IMR-90 (cell line): ENCODE measurements around the gene ARRDC3. TPM values are rescaled to one million over a fixed set of nuclear protein-coding genes. Genes with fewer than 3 reads are reported as not detected.

Source experiments
- ATAC-seq: fragments of 200-7000 bp; cut with Tn5 transposase; 2 replicates; pipeline ENCODE4 v1.9.1; 2020; ENCODE audit warnings: low read depth, mild to moderate bottlenecking, moderate library complexity
- BruUV-seq: library from RNA; stranded (reverse); fragments of 400-500 nt; replicated peaks from 2 replicates; lab custom pipeline; 2021; lab: Mats Ljungman, UMichigan
- CTCF ChIA-PET: fragments of 300-600 bp; formaldehyde crosslinking; extraction: SDS; loops from one replicate; lab custom pipeline; 2021; ENCODE audit warnings: antibody characterized with exemption; lab: Yijun Ruan, JAX
- POLR2A ChIA-PET: fragments of 300-600 bp; sonication (Branson Sonifier 250); formaldehyde crosslinking; loops from one replicate; lab custom pipeline; 2022; ENCODE audit warnings: antibody characterized with exemption; ENCODE audit not compliant: unreplicated experiment; lab: Charles Lee
- DNase-seq: peaks from one replicate; pipeline ENCODE4 v3.0.0; 2013
- H2AFZ ChIP-seq: replicated peaks from 2 replicates; pipeline ENCODE3; 2013; ENCODE audit warnings: low read length, mild to moderate bottlenecking; ENCODE audit not compliant: poor library complexity
- H2AK5ac ChIP-seq: 2 replicates; pipeline ENCODE4 v1.6.1; 2013; ENCODE audit warnings: low read depth, low read length, inconsistent platforms
- H2AK9ac ChIP-seq: replicated peaks from 2 replicates; pipeline ENCODE3; 2013; ENCODE audit warnings: mild to moderate bottlenecking, low read depth, low read length, moderate library complexity; ENCODE audit not compliant: poor library complexity
- H2BK120ac ChIP-seq: 2 replicates; pipeline ENCODE4 v1.6.1; 2013; ENCODE audit warnings: low read depth, low read length, inconsistent platforms
- H2BK15ac ChIP-seq: 3 replicates; pipeline ENCODE4 v1.6.1; 2013; ENCODE audit warnings: low read depth, low read length, inconsistent platforms
- H2BK20ac ChIP-seq: 2 replicates; pipeline ENCODE4 v1.6.1; 2013; ENCODE audit warnings: low read depth, mild to moderate bottlenecking, inconsistent platforms, low read length, moderate library complexity
- H2BK5ac ChIP-seq: 2 replicates; pipeline ENCODE4 v1.6.1; 2013; ENCODE audit warnings: mild to moderate bottlenecking, low read depth, low read length, inconsistent platforms; ENCODE audit not compliant: poor library complexity, severe bottlenecking
- H3K14ac ChIP-seq: replicated peaks from 2 replicates; pipeline ENCODE4 v1.6.1; 2013; ENCODE audit warnings: low read depth, low read length, inconsistent platforms
- H3K18ac ChIP-seq: 2 replicates; pipeline ENCODE4 v1.6.1; 2013; ENCODE audit warnings: low read depth, low read length, control low read depth
- H3K23ac ChIP-seq: 2 replicates; pipeline ENCODE4 v1.6.1; 2013; ENCODE audit warnings: low read depth, low read length, inconsistent platforms
- H3K27ac ChIP-seq: 2 replicates; pipeline ENCODE4 v1.5.1; 2013; ENCODE audit warnings: mild to moderate bottlenecking, control low read depth, low read length; ENCODE audit not compliant: insufficient read depth
- H3K27me3 ChIP-seq: 2 replicates; pipeline ENCODE4 v1.6.1; 2013; ENCODE audit warnings: low read length; ENCODE audit not compliant: control insufficient read depth, insufficient read depth
- H3K36me3 ChIP-seq: 2 replicates; pipeline ENCODE4 v1.6.1; 2013; ENCODE audit warnings: low read length, mixed read lengths; ENCODE audit not compliant: control insufficient read depth, insufficient read depth
- H3K4ac ChIP-seq: 2 replicates; pipeline ENCODE4 v1.6.1; 2013; ENCODE audit warnings: low read depth, low read length, inconsistent platforms
- H3K4me1 ChIP-seq: 2 replicates; pipeline ENCODE4 v1.6.1; 2013; ENCODE audit warnings: low read length, mixed read lengths; ENCODE audit not compliant: control insufficient read depth, insufficient read depth
- H3K4me2 ChIP-seq: 2 replicates; pipeline ENCODE4 v1.6.1; 2013; ENCODE audit warnings: low read depth, mild to moderate bottlenecking, control low read depth, low read length, moderate library complexity
- H3K4me3 ChIP-seq: 2 replicates; pipeline ENCODE4 v1.5.1; 2013; ENCODE audit warnings: low read depth, mild to moderate bottlenecking, control low read depth, low read length, moderate library complexity; ENCODE audit not compliant: insufficient read depth
- H3K56ac ChIP-seq: 2 replicates; pipeline ENCODE4 v1.6.1; 2013; ENCODE audit warnings: low read length, inconsistent platforms; ENCODE audit not compliant: insufficient read depth; ENCODE audit errors: extremely low read depth
- H3K79me1 ChIP-seq, 2 experiments: 2 replicates each; pipeline ENCODE4 v1.6.1; 2013; ENCODE audit warnings: low read length in 2 of 2, inconsistent platforms in 1 of 2, low read depth in 1 of 2
- H3K9ac ChIP-seq: 2 replicates; pipeline ENCODE4 v1.6.1; 2013; ENCODE audit warnings: low read depth, low read length, control low read depth
- H3K9me1 ChIP-seq: 2 replicates; pipeline ENCODE4 v1.6.1; 2013; ENCODE audit warnings: low read length, inconsistent platforms; ENCODE audit not compliant: insufficient read depth
- H3K9me3 ChIP-seq: 2 replicates; pipeline ENCODE4 v1.6.1; 2013; ENCODE audit warnings: low read length; ENCODE audit not compliant: control insufficient read depth, insufficient read depth
- H4K20me1 ChIP-seq: 2 replicates; pipeline ENCODE4 v1.6.1; 2013; ENCODE audit warnings: low read length, inconsistent platforms; ENCODE audit not compliant: insufficient read depth
- H4K5ac ChIP-seq: 2 replicates; pipeline ENCODE4 v1.6.1; 2013; ENCODE audit warnings: mild to moderate bottlenecking, low read depth, low read length, control low read depth
- H4K8ac ChIP-seq, 2 experiments: 2 replicates each; pipeline ENCODE4 v1.6.1; 2013; ENCODE audit warnings: low read depth in 2 of 2, low read length in 2 of 2, control low read depth in 1 of 2, inconsistent platforms in 1 of 2
- H4K91ac ChIP-seq: 2 replicates; pipeline ENCODE4 v1.6.1; 2013; ENCODE audit warnings: low read depth, low read length, inconsistent platforms; ENCODE audit not compliant: insufficient read depth
- BHLHE40 ChIP-seq: fragments of 150-350 bp; IDR thresholded peaks from 2 replicates; pipeline ENCODE4 v1.6.1; 2016; ENCODE audit warnings: mild to moderate bottlenecking, low read depth, low read length
- CEBPB ChIP-seq: IDR thresholded peaks from 2 replicates; pipeline ENCODE4 v1.6.1; 2012; ENCODE audit warnings: low read depth, low read length, improper control_type of control experiment
- CHD1 ChIP-seq: IDR thresholded peaks from 2 replicates; pipeline ENCODE4 v1.6.1; 2012; ENCODE audit warnings: low read depth, low read length, improper control_type of control experiment
- ELK1 ChIP-seq: fragments of 150-350 bp; IDR thresholded peaks from 2 replicates; pipeline ENCODE4 v1.6.1; 2016; ENCODE audit warnings: low read depth, mild to moderate bottlenecking, low read length, moderate library complexity, borderline replicate concordance
- MAFK ChIP-seq: IDR thresholded peaks from 2 replicates; pipeline ENCODE4 v1.6.1; 2012; ENCODE audit warnings: low read depth, low read length, improper control_type of control experiment
- MAZ ChIP-seq: IDR thresholded peaks from 2 replicates; pipeline ENCODE4 v1.6.1; 2012; ENCODE audit warnings: low read depth, mild to moderate bottlenecking, low read length, improper control_type of control experiment, moderate library complexity, borderline replicate concordance
- MXI1 ChIP-seq: IDR thresholded peaks from 2 replicates; pipeline ENCODE4 v1.6.1; 2012; ENCODE audit warnings: low read depth, mild to moderate bottlenecking, low read length, moderate library complexity, borderline replicate concordance
- NFE2L2 ChIP-seq: fragments of 150-350 bp; IDR thresholded peaks from 2 replicates; pipeline ENCODE4 v1.6.1; 2016; ENCODE audit warnings: low read depth, mild to moderate bottlenecking, low read length
- POLR2A ChIP-seq: IDR thresholded peaks from 2 replicates; pipeline ENCODE4 v1.6.1; 2012; ENCODE audit warnings: mild to moderate bottlenecking, low read depth, low read length
- RAD21 ChIP-seq: IDR thresholded peaks from 2 replicates; pipeline ENCODE4 v1.6.1; 2012; ENCODE audit warnings: low read length, improper control_type of control experiment
- RCOR1 ChIP-seq: IDR thresholded peaks from 2 replicates; pipeline ENCODE4 v1.6.1; 2012; ENCODE audit warnings: mild to moderate bottlenecking, low read length, improper control_type of control experiment; ENCODE audit not compliant: insufficient replicate concordance
- RFX5 ChIP-seq: IDR thresholded peaks from 2 replicates; pipeline ENCODE4 v1.8.0; 2012; ENCODE audit warnings: low read depth, mild to moderate bottlenecking, low read length, moderate library complexity
- USF2 ChIP-seq: fragments of 150-350 bp; IDR thresholded peaks from 2 replicates; pipeline ENCODE4 v1.6.1; 2017; ENCODE audit warnings: mild to moderate bottlenecking, antibody characterized with exemption, low read length, low read depth
- WGBS, 2 experiments: methylation state at CpG; one replicate each; pipeline versions ENCODE4 v1.1.5 to v1.1.7; 2013; ENCODE audit warnings: missing lambda C conversion rate in 2 of 2; ENCODE audit not compliant: insufficient read length in 1 of 2; ENCODE audit errors: extremely low coverage in 2 of 2; 5-methylcytosine and 5-hydroxymethylcytosine counted together
- dilution Hi-C: fragments of 300-500 bp; cut with HindIII; formaldehyde crosslinking; loops from one replicate; pipeline ENCODE4 v1.14.3; 2018; ENCODE audit warnings: low sequenced_read_pairs; ENCODE audit not compliant: unreplicated experiment
- in situ Hi-C: fragments of 300-500 bp; cut with MboI; formaldehyde crosslinking; loops from 3 replicates; pipeline ENCODE4 v1.14.3; 2019; ENCODE audit warnings: low sequenced_read_pairs, inconsistent platforms, mixed read lengths
- intact Hi-C: fragments of 100-400 bp; cut with micrococcal nuclease; formaldehyde crosslinking; loops from 2 replicates; pipeline ENCODE4 v1.10.0; 2022
- polyA plus RNA-seq, 3 experiments: library from polyadenylated mRNA; depleted of rRNA; stranded (reverse); fragments of >200 nt; gene quantifications; 2 replicates each; pipeline ENCODE4 v1.2.3, GENCODE V29; 2012; ENCODE audit warnings: low replicate concordance in 1 of 3
- total RNA-seq: library from RNA; depleted of rRNA; stranded (reverse); fragments of >200 nt; gene quantifications from 2 replicates; pipeline ENCODE4 v1.2.3, GENCODE V29; 2012

ARRDC3 gene
- total and polyA plus RNA-seq, 2 of the 4 experiments (the other 2 are of a cell fraction): 19.3 to 86.7 TPM

GRCh38 chr5:91390268-91390667 lies 7.2 kb upstream of the ARRDC3 start:
- no peak overlapping the region for H2BK120ac ChIP-seq
- H3K56ac ChIP-seq: no peak overlapping the region
- dilution Hi-C loops (no loop called here), intact Hi-C loops (no loop called here), in situ Hi-C loops (no loop called here)
- H2BK5ac ChIP-seq: no peak overlapping the region
- no peak overlapping the region for H3K4ac ChIP-seq
- TF ChIP-seq CHD1 (no peak), NFE2L2 (no peak), USF2 (no peak), ELK1 (no peak), RFX5 (no peak), RCOR1 (no peak), MAFK (no peak), RAD21 (no peak), POLR2A (no peak), CEBPB (no peak), MAZ (no peak), MXI1 (no peak), BHLHE40 (no peak)
- POLR2A ChIA-PET: interaction anchor here (0.6 kb wide), 1 partner anchor 263 kb away, joined by 8 read pairs; no protein-coding TSS in a partner anchor
- no peaks in the 10 kb centered on the region for H3K9me3 ChIP-seq
- ATAC-seq (no peak), DNase-seq (no peak)
- no peak overlapping the region for H4K8ac ChIP-seq
- H3K9me1 ChIP-seq: no peaks in the 10 kb centered on the region
- no TSS peak for BruUV-seq
- H3K4me1 ChIP-seq: no peaks in the 10 kb centered on the region
- H4K91ac ChIP-seq: no peak overlapping the region
- no peak overlapping the region for H4K5ac ChIP-seq
- H3K4me3 ChIP-seq: no peak overlapping the region
- H3K18ac ChIP-seq: no peak overlapping the region
- H4K20me1 ChIP-seq: no peaks in the 10 kb centered on the region
- no peaks in the 10 kb centered on the region for H3K79me1 ChIP-seq
- no peak overlapping the region for H3K27ac ChIP-seq
- no peak overlapping the region for H2BK15ac ChIP-seq
- CTCF ChIA-PET: interaction anchor here (0.6 kb wide), 1 partner anchor 552 kb away, joined by 3 read pairs; no protein-coding TSS in a partner anchor
- no peak overlapping the region for H3K23ac ChIP-seq
- no peaks in the 10 kb centered on the region for H3K27me3 ChIP-seq
- no peak overlapping the region for H2AFZ ChIP-seq
- H3K36me3 ChIP-seq: no peaks in the 10 kb centered on the region
- no peak overlapping the region for H3K14ac ChIP-seq
- no peak overlapping the region for H2AK5ac ChIP-seq
- H2AK9ac ChIP-seq: no peak overlapping the region
- H2BK20ac ChIP-seq: no peak overlapping the region
- WGBS, 2 experiments: no CpG with 5 or more reads among the region's 4 CpGs
- H3K4me2 ChIP-seq: no peak overlapping the region
- no peak overlapping the region for H3K9ac ChIP-seq
